Measurements from ENCODE around the gene BFAR.

DNA sequence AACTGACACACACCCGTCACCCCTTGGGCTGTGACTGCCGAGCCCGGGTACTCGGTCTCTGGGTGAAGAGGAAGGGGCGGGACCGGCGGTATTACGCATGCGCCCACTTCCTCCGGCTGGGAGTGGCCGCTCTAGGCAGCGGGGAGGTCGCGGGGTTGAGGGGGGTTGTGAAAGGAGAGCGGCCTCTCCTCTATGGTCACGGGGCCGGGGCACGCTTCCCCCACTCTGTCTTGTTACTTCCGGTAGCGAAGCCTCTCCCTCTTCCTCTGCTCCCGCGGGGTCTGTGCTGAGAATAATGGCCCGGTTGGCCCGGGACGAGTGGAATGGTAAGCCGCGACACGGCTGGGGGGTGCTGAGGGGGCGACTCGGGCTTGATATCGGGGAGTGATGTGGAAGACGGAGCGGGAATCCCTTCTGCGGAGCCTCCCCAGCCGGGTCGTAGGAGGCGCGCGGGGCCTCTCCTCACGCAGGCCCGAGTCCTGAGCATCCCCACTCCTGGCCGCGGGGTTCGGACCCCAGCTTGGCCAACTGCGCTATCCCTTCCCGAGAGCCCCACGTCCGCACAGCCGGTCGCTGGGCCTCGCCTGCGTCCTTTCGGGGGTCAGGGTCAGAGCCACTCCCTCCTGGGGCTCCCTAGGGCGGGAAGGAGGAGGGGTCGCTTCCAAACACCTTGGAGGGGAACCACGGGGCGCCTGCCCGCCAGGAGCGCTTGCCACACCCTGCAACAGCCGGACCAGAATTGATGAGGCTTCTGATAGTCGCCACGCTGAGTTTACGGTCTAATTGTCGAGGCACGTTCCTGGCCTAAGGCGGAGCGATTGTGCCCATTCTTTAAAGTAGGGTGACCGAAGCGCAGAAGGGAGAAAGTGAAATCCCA, at the start of gene BFAR:
- TF ChIP-seq, protein P1, sequence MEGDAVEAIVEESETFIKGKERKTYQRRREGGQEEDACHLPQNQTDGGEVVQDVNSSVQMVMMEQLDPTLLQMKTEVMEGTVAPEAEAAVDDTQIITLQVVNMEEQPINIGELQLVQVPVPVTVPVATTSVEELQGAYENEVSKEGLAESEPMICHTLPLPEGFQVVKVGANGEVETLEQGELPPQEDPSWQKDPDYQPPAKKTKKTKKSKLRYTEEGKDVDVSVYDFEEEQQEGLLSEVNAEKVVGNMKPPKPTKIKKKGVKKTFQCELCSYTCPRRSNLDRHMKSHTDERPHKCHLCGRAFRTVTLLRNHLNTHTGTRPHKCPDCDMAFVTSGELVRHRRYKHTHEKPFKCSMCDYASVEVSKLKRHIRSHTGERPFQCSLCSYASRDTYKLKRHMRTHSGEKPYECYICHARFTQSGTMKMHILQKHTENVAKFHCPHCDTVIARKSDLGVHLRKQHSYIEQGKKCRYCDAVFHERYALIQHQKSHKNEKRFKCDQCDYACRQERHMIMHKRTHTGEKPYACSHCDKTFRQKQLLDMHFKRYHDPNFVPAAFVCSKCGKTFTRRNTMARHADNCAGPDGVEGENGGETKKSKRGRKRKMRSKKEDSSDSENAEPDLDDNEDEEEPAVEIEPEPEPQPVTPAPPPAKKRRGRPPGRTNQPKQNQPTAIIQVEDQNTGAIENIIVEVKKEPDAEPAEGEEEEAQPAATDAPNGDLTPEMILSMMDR (IDR thresholded peaks at IDR 0.05), result no peak
- no peak for TF ChIP-seq EZH2 (IDR thresholded peaks at IDR 0.05; ENCODE audit: borderline replicate concordance, insufficient read depth, low read depth, low read length, poor library complexity, severe bottlenecking)

Measured in B cell (primary cell).